Measurements from ENCODE around the gene RAB24.

The RAB24 gene

GRCh38 chr5:177290816-177291596 lies 12.5 kb downstream of the RAB24 start:
- TF ChIP-seq CTCF (conservative IDR thresholded peaks at IDR 0.05; ENCODE audit: low read length): no peak
- H3K4me3 ChIP-seq (ENCODE audit: low read length): no peak overlapping the region
- DNase-seq (ENCODE audit: low read depth): no peak

GRCh38 chr5:177288191-177288590 lies 15.3 kb downstream of the RAB24 start:
- no peak overlapping the region for H3K4me3 ChIP-seq (ENCODE audit: low read length)
- no peak for TF ChIP-seq CTCF (conservative IDR thresholded peaks at IDR 0.05; ENCODE audit: low read length)
- no peak for DNase-seq (ENCODE audit: low read depth)

- no peak for TF ChIP-seq CTCF (conservative IDR thresholded peaks at IDR 0.05; ENCODE audit: low read length)
- no peak overlapping the region for H3K4me3 ChIP-seq (ENCODE audit: low read length)
- no peak for DNase-seq (ENCODE audit: low read depth)
These were observed 26.6 kb downstream of the RAB24 start for GRCh38 chr5:177276886-177277285.

GRCh38 chr5:177275883-177276282 lies 27.6 kb downstream of the RAB24 start:
- DNase-seq (ENCODE audit: low read depth): no peak
- TF ChIP-seq CTCF (conservative IDR thresholded peaks at IDR 0.05; ENCODE audit: low read length): no peak
- H3K4me3 ChIP-seq (ENCODE audit: low read length): no peak overlapping the region

- no peak for DNase-seq (ENCODE audit: low read depth)
- TF ChIP-seq CTCF (conservative IDR thresholded peaks at IDR 0.05; ENCODE audit: low read length): no peak
- H3K4me3 ChIP-seq (ENCODE audit: low read length): no peak overlapping the region
These were observed 32.4 kb downstream of the RAB24 start for GRCh38 chr5:177271113-177271512.

GRCh38 chr5:177270653-177271052 lies 32.9 kb downstream of the RAB24 start:
- no peak for DNase-seq (ENCODE audit: low read depth)
- H3K4me3 ChIP-seq (ENCODE audit: low read length): no peak overlapping the region
- TF ChIP-seq CTCF (conservative IDR thresholded peaks at IDR 0.05; ENCODE audit: low read length): no peak

DNA sequence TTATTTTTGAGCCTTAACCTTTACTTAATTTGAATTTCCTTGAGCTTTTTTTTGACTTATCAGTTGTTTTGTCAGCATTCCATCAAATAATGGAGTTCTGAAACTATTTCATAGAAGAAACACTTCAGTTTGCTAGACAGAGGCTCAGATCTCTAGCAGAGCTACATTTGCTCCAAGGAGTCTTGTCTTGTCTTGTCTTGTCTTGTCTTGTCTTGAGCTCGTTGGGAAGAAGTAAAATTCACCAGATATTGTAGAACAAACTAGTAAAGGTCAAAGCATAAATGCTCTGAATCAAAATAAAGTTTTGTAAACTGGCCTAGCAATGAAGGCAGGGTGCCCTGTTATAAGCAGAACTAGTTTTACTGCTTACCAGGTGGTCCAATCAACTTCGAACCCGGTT lies 33.5 kb downstream of the RAB24 start:
- no peak for TF ChIP-seq CTCF (conservative IDR thresholded peaks at IDR 0.05; ENCODE audit: low read length)
- no peak overlapping the region for H3K4me3 ChIP-seq (ENCODE audit: low read length)
- DNase-seq (ENCODE audit: low read depth): no peak
